Glutamatergic neuron (in vitro differentiated cells): ENCODE measurements around the gene KCNQ1. TPM values are rescaled to one million over a fixed set of nuclear protein-coding genes. Genes with fewer than 3 reads are reported as not detected.

Experiments used
- DNase-seq: peaks from one replicate; pipeline ENCODE4 v3.0.0; 2022
- H3K27ac Mint-ChIP-seq: one replicate; pipeline ENCODE4 v1.8.0; 2020; ENCODE audit warnings: mild to moderate bottlenecking, mixed read lengths, inconsistent platforms; ENCODE audit not compliant: unreplicated experiment
- H3K27me3 Mint-ChIP-seq: one replicate; pipeline ENCODE4 v1.8.0; 2020; ENCODE audit warnings: mild to moderate bottlenecking, moderate library complexity, mixed read lengths, inconsistent platforms; ENCODE audit not compliant: unreplicated experiment
- H3K36me3 Mint-ChIP-seq: one replicate; pipeline ENCODE4 v1.8.0; 2020; ENCODE audit warnings: mild to moderate bottlenecking, mixed read lengths, inconsistent platforms; ENCODE audit not compliant: unreplicated experiment
- H3K4me1 Mint-ChIP-seq: one replicate; pipeline ENCODE4 v1.8.0; 2020; ENCODE audit warnings: mild to moderate bottlenecking, low read depth, mixed read lengths, inconsistent platforms; ENCODE audit not compliant: unreplicated experiment
- H3K4me3 Mint-ChIP-seq: one replicate; pipeline ENCODE4 v1.8.0; 2020; ENCODE audit warnings: mild to moderate bottlenecking, mixed read lengths, inconsistent platforms; ENCODE audit not compliant: unreplicated experiment
- H3K9me3 Mint-ChIP-seq: one replicate; pipeline ENCODE4 v1.8.0; 2020; ENCODE audit warnings: mild to moderate bottlenecking, moderate library complexity, mixed read lengths, inconsistent platforms; ENCODE audit not compliant: unreplicated experiment
- total RNA-seq: library from RNA; stranded (reverse); fragmentation: NEBNext Ultra II Directional; extraction: Animal tissue kit (Norgen Biotek cat#: 25700); gene quantifications from one replicate; pipeline ENCODE4 v1.2.1, GENCODE V29; 2021; ENCODE audit not compliant: unreplicated experiment
- TF ChIP-seq, protein P1 (sequence below): fragments of 200-600 bp; sonication (generic); IDR thresholded peaks from one replicate; pipeline ENCODE4 v1.5.0; 2021; ENCODE audit not compliant: partially characterized antibody, unreplicated experiment

KCNQ1 gene
- total RNA-seq, 1 donor from 2014 or later, result 0.44 TPM

DNA sequence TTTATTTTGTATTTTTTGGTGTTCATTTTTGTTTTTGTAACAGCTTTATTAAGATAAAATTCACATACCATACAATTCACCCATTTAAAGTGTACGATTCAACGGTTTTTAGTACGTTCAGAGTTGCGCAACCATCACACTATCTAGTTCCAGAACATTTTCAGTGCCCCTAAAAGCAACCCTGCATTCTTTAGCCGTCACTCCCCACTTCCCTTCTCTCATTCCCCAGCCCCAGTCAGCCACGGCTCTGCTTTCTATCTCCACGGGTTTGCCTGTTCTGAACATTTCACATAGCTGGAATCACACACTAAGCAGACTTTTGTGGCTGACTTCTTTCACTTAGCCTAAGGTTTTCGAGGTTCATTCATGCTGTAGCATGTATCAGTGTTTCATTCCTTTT lies 264.6 kb downstream of the KCNQ1 start:
- H3K4me1 Mint-ChIP-seq, result peaks cover 6% of the 10 kb centered on the region
- H3K27me3 Mint-ChIP-seq, result peaks cover 9% of the 10 kb centered on the region
- H3K9me3 Mint-ChIP-seq, result peaks cover 9% of the 10 kb centered on the region
- H3K4me3 Mint-ChIP-seq, result no peak overlapping the region
- DNase-seq, result no peak
- TF ChIP-seq, protein P1, sequence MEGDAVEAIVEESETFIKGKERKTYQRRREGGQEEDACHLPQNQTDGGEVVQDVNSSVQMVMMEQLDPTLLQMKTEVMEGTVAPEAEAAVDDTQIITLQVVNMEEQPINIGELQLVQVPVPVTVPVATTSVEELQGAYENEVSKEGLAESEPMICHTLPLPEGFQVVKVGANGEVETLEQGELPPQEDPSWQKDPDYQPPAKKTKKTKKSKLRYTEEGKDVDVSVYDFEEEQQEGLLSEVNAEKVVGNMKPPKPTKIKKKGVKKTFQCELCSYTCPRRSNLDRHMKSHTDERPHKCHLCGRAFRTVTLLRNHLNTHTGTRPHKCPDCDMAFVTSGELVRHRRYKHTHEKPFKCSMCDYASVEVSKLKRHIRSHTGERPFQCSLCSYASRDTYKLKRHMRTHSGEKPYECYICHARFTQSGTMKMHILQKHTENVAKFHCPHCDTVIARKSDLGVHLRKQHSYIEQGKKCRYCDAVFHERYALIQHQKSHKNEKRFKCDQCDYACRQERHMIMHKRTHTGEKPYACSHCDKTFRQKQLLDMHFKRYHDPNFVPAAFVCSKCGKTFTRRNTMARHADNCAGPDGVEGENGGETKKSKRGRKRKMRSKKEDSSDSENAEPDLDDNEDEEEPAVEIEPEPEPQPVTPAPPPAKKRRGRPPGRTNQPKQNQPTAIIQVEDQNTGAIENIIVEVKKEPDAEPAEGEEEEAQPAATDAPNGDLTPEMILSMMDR, result no peak
- peaks cover 10% of the 10 kb centered on the region for H3K36me3 Mint-ChIP-seq
- H3K27ac Mint-ChIP-seq, result no peak overlapping the region

DNA sequence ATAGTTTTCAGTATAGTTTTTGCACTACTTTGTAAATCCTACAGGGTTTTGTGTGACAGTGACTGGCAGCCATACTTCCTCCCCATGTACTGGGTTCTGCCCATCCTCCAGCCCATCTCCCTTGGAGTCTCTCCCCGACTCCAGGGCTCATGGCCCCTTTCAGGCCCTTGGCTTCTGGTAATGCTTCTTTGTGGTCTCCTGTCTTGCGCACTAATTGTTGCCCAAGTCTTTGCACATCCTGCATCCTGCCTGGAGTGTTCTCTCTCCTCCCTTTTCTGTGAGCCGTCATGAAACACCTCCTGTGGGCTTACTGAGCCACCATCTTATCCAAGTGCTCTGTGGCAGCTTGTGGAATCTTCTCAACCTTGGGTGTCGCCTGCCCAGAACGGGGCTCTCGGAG lies 266.4 kb downstream of the KCNQ1 start:
- peaks cover 5% of the 10 kb centered on the region for H3K9me3 Mint-ChIP-seq
- TF ChIP-seq, protein P1, result no peak
- H3K36me3 Mint-ChIP-seq, result peaks cover 4% of the 10 kb centered on the region
- H3K27ac Mint-ChIP-seq, result no peak overlapping the region
- no peak for DNase-seq
- peaks cover 6% of the 10 kb centered on the region for H3K27me3 Mint-ChIP-seq
- H3K4me3 Mint-ChIP-seq, result no peak overlapping the region
- peaks cover 2% of the 10 kb centered on the region for H3K4me1 Mint-ChIP-seq

DNA sequence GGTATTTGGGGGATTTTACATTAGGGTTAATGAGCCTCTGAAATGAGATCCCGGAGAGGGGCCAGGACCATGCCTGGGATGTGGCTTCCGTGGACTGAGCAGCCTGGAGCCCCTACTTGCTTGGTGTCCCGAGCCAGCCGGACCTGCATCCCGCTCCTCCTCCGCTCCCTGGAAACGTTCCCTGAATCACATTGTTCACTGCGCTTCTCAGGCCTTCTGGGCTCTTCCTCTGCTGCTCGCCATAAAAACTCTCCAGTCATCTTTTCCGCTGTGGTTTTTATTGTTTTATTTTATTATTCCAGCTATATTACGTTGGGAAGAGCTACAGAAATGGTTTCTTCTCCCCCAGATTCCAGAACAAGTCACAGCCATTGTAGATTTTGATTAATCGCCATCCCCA lies 268.3 kb downstream of the KCNQ1 start:
- Mint-ChIP-seq H3K36me3 (peaks cover 4% of the 10 kb centered on the region), H3K4me1 (peaks cover 5% of the 10 kb centered on the region), H3K27ac (no peak overlapping the region)

DNA sequence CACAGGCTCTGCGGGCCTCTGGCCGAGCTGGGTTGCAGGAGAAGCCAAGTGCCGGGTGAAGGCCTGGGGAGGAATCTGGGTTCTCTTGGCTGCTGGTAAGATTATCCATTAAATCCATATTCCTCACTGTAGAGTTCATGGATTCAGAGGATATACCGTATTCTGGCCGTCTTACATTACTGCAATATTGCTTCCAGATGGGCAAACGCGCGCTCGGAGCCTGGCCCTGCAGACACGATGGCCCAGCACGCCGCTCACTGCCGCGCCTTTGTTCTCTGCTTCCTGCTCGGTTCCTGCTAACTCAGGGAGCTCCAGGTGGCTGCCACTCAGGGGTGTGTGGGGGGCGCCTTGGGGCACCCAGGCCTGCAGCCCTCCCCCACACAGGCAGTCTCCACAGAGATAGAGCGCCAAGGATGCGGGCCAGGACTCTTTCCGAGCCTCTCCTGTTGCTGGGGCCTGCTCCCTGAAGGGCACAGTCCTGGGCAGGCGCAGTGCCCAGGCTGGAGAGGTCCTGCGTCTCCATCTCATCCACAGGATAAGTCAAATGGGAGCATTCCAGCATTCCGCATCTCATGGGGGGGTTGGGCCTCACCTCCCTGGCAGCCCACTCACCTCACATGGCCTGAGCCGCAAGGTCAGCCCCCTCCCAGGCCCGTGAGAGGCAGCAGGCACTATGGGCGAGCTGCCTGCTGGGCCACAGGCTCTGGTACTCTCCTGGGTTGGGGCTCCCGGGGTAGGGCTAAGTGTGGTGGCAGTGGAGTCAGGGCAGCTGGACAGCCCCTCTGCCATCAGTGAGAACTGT lies 269.1 kb downstream of the KCNQ1 start:
- peaks cover 8% of the 10 kb centered on the region for H3K4me1 Mint-ChIP-seq
- H3K36me3 Mint-ChIP-seq, result peaks cover 4% of the 10 kb centered on the region
- no peak overlapping the region for H3K4me3 Mint-ChIP-seq
- peaks cover 4% of the 10 kb centered on the region for H3K9me3 Mint-ChIP-seq
- H3K27me3 Mint-ChIP-seq, result peaks cover 2% of the 10 kb centered on the region
- H3K27ac Mint-ChIP-seq, result no peak overlapping the region
- TF ChIP-seq, protein P1, result no peak
- DNase-seq, result no peak

More for the DNA sequence above, 268.3 kb downstream of the KCNQ1 start:
- H3K27me3 Mint-ChIP-seq, result peaks cover 2% of the 10 kb centered on the region
- peaks cover 4% of the 10 kb centered on the region for H3K9me3 Mint-ChIP-seq
- H3K4me3 Mint-ChIP-seq, result no peak overlapping the region
- TF ChIP-seq, protein P1, result no peak
- DNase-seq, result no peak

DNA sequence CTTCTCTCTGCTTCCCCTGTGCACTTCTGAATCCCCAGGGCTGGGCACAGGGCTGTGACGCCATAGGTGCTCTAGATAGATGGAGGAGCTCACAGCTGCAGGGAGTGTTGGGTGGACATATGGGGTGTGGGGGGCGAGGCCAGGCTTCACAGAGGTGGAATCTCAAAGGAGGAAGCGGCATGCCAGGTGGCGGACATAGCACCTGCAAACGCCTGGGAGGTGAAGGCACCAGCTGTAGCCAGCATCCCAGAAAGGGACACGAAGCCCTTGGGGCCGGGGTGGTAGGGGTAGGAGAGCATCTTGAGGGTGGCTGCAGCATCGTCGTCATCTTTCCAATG lies 269.6 kb downstream of the KCNQ1 start:
- Mint-ChIP-seq H3K27me3 (peaks cover 2% of the 10 kb centered on the region), H3K9me3 (peaks cover 4% of the 10 kb centered on the region), H3K4me3 (no peak overlapping the region), H3K36me3 (peaks cover 4% of the 10 kb centered on the region), H3K4me1 (peaks cover 11% of the 10 kb centered on the region), H3K27ac (no peak overlapping the region)
- no peak for DNase-seq
- TF ChIP-seq, protein P1, result no peak
